ENCODE results near the gene OR52W1. TPM values are rescaled to one million over a fixed set of nuclear protein-coding genes. Genes with fewer than 3 reads are reported as not detected.

The OR52W1 gene
- total RNA-seq (2022) (not detected in 2 replicates), Bru-seq, nascent RNA (not detected), BruChase-seq, experiment 1, labeled RNA remaining after a 6-hour chase (not detected), BruChase-seq, experiment 2, labeled RNA remaining after a 2-hour chase (not detected)
- long read RNA-seq: 0 reads

- intact Hi-C loops (cut with micrococcal nuclease): no loop called here
- no peaks in the 10 kb centered on the region for H3K9me3 Mint-ChIP-seq (ENCODE audit: unreplicated experiment)
- H3K4me1 Mint-ChIP-seq (ENCODE audit: insufficient read depth, unreplicated experiment): peaks cover 4% of the 10 kb centered on the region
- no peaks in the 10 kb centered on the region for H3K36me3 Mint-ChIP-seq (ENCODE audit: insufficient read depth, unreplicated experiment)
- BruUV-seq (replicated peaks): no TSS peak
- H3K4me3 Mint-ChIP-seq (ENCODE audit: unreplicated experiment): no peak within 1 kb of the TSS
- POLR2A ChIA-PET: no interaction called here
- CTCF ChIA-PET: interaction anchor here (1.1 kb wide), 1 partner anchor 52 kb away, joined by 4 read pairs; no protein-coding TSS in a partner anchor
- H3K27me3 Mint-ChIP-seq (ENCODE audit: insufficient read depth, unreplicated experiment): no peaks in the 10 kb centered on the region
- no peak for TF ChIP-seq CTCF (IDR thresholded peaks at IDR 0.05; ENCODE audit: unreplicated experiment)
- no peak for DNase-seq (ENCODE audit: unreplicated experiment)
- no peak within 1 kb of the TSS for H3K27ac Mint-ChIP-seq (ENCODE audit: low read depth, unreplicated experiment)
Measured at GRCh38 chr11:6199174-6199810, at the start of gene OR52W1. TSS of gene OR52W1 (plus strand) at chr11:6199224. CDS start at chr11:6199224, 0 bp downstream.

- H3K4me3 Mint-ChIP-seq (ENCODE audit: unreplicated experiment): no peak overlapping the region
- no peaks in the 10 kb centered on the region for H3K9me3 Mint-ChIP-seq (ENCODE audit: unreplicated experiment)
- DNase-seq (ENCODE audit: unreplicated experiment): no peak
- ChIA-PET CTCF (interaction anchor here (0.6 to 0.7 kb wide), 2 partner anchors 16 to 171 kb away, joined by 3 to 4 read pairs; no protein-coding TSS in a partner anchor), POLR2A (no interaction called here)
- H3K4me1 Mint-ChIP-seq (ENCODE audit: insufficient read depth, unreplicated experiment): no peaks in the 10 kb centered on the region
- H3K36me3 Mint-ChIP-seq (ENCODE audit: insufficient read depth, unreplicated experiment): no peaks in the 10 kb centered on the region
- no peaks in the 10 kb centered on the region for H3K27me3 Mint-ChIP-seq (ENCODE audit: insufficient read depth, unreplicated experiment)
- intact Hi-C loops (cut with micrococcal nuclease): no loop called here
- no TSS peak for BruUV-seq (replicated peaks)
- TF ChIP-seq CTCF (IDR thresholded peaks at IDR 0.05; ENCODE audit: unreplicated experiment): no peak
- no peak overlapping the region for H3K27ac Mint-ChIP-seq (ENCODE audit: low read depth, unreplicated experiment)
Measured at GRCh38 chr11:6151117-6151516, 47.9 kb upstream of the OR52W1 start.

- BruUV-seq (replicated peaks): no TSS peak
- H3K27me3 Mint-ChIP-seq (ENCODE audit: insufficient read depth, unreplicated experiment): no peaks in the 10 kb centered on the region
- DNase-seq (ENCODE audit: unreplicated experiment): no peak
- no peaks in the 10 kb centered on the region for H3K4me1 Mint-ChIP-seq (ENCODE audit: insufficient read depth, unreplicated experiment)
- intact Hi-C loops (cut with micrococcal nuclease): no loop called here
- H3K4me3 Mint-ChIP-seq (ENCODE audit: unreplicated experiment): no peak overlapping the region
- CTCF ChIA-PET: no interaction called here
- H3K36me3 Mint-ChIP-seq (ENCODE audit: insufficient read depth, unreplicated experiment): no peaks in the 10 kb centered on the region
- POLR2A ChIA-PET: no interaction called here
- H3K9me3 Mint-ChIP-seq (ENCODE audit: unreplicated experiment): no peaks in the 10 kb centered on the region
- H3K27ac Mint-ChIP-seq (ENCODE audit: low read depth, unreplicated experiment): no peak overlapping the region
- TF ChIP-seq CTCF (IDR thresholded peaks at IDR 0.05; ENCODE audit: unreplicated experiment): no peak
Measured at GRCh38 chr11:6152126-6152525, 46.9 kb upstream of the OR52W1 start.

GRCh38 chr11:6156628-6157359, 42.2 kb upstream of the OR52W1 start:
- Mint-ChIP-seq H3K27me3 (ENCODE audit: insufficient read depth, unreplicated experiment) (no peaks in the 10 kb centered on the region), H3K4me1 (ENCODE audit: insufficient read depth, unreplicated experiment) (no peaks in the 10 kb centered on the region), H3K27ac (ENCODE audit: low read depth, unreplicated experiment) (no peak overlapping the region), H3K4me3 (ENCODE audit: unreplicated experiment) (no peak overlapping the region), H3K36me3 (ENCODE audit: insufficient read depth, unreplicated experiment) (no peaks in the 10 kb centered on the region), H3K9me3 (ENCODE audit: unreplicated experiment) (no peaks in the 10 kb centered on the region)
- CTCF ChIA-PET: interaction anchor here (0.6 to 1.0 kb wide), 2 partner anchors 207 to 550 kb away, joined by 3 to 8 read pairs; no protein-coding TSS in a partner anchor
- TF ChIP-seq CTCF (IDR thresholded peaks at IDR 0.05; ENCODE audit: unreplicated experiment): no peak
- no TSS peak for BruUV-seq (replicated peaks)
- intact Hi-C loops (cut with micrococcal nuclease): no loop called here
- POLR2A ChIA-PET: no interaction called here
- DNase-seq (ENCODE audit: unreplicated experiment): no peak

Measured in MCF 10A (cell line).